Caco-2 (cell line): ENCODE results near the gene CNDP1. TPM values are rescaled to one million over a fixed set of nuclear protein-coding genes. Genes with fewer than 3 reads are reported as not detected.

Source experiments
- Bru-seq: library from RNA; stranded (reverse); fragments of 400-500 nt; gene quantifications from one replicate; lab custom pipeline; 2021; lab: Mats Ljungman, UMichigan
- BruChase-seq, 2 experiments: library from RNA; stranded (reverse); fragments of 400-500 nt; gene quantifications; one replicate each; lab custom pipeline; 2021; lab: Mats Ljungman, UMichigan
- BruUV-seq: library from RNA; stranded (reverse); fragments of 400-500 nt; replicated peaks from 2 replicates; lab custom pipeline; 2021; lab: Mats Ljungman, UMichigan
- CTCF ChIA-PET: fragments of 300-600 bp; sonication (Branson Sonifier 250); formaldehyde crosslinking; loops from one replicate; lab custom pipeline; 2022; ENCODE audit warnings: antibody characterized with exemption; lab: Charles Lee
- POLR2A ChIA-PET: fragments of 300-600 bp; sonication (Branson Sonifier 250); formaldehyde crosslinking; loops from one replicate; lab custom pipeline; 2022; ENCODE audit warnings: antibody characterized with exemption; lab: Charles Lee
- DNase-seq, 2 experiments: peaks; one replicate each; pipeline versions ENCODE4 v3.0.0 to v3.0.0-alpha.2; 2020 to 2022
- H3K27me3 ChIP-seq: replicated peaks from 2 replicates; pipeline ENCODE4 v1.6.0; 2011; ENCODE audit warnings: low read length; ENCODE audit not compliant: control insufficient read depth, insufficient read depth
- H3K36me3 ChIP-seq: 2 replicates; pipeline ENCODE4 v1.5.1; 2011; ENCODE audit warnings: low read length; ENCODE audit not compliant: control insufficient read depth, insufficient read depth
- H3K4me1 ChIP-seq: fragments of 250-450 bp; sonication (Bioruptor Pico); 2 replicates; pipeline ENCODE4 v1.5.1; 2020; ENCODE audit warnings: mild to moderate bottlenecking
- H3K4me3 ChIP-seq: 2 replicates; pipeline ENCODE4 v1.5.1; 2011; ENCODE audit warnings: low read depth, mild to moderate bottlenecking, control low read depth, low read length
- H3K9me3 ChIP-seq: fragments of 250-450 bp; sonication (Bioruptor Pico); 2 replicates; pipeline ENCODE4 v1.5.1; 2020; ENCODE audit warnings: mild to moderate bottlenecking, moderate library complexity
- H3K27ac Mint-ChIP-seq: one replicate; pipeline ENCODE4 v1.8.0; 2022; ENCODE audit warnings: mixed read lengths; ENCODE audit not compliant: unreplicated experiment
- H3K27me3 Mint-ChIP-seq: one replicate; pipeline ENCODE4 v1.8.0; 2022; ENCODE audit warnings: mixed read lengths; ENCODE audit not compliant: insufficient read depth, unreplicated experiment
- H3K36me3 Mint-ChIP-seq: one replicate; pipeline ENCODE4 v1.8.0; 2022; ENCODE audit warnings: mild to moderate bottlenecking, mixed read lengths; ENCODE audit not compliant: insufficient read depth, unreplicated experiment
- H3K4me1 Mint-ChIP-seq: one replicate; pipeline ENCODE4 v1.8.0; 2022; ENCODE audit warnings: low read depth, mixed read lengths; ENCODE audit not compliant: unreplicated experiment
- H3K4me3 Mint-ChIP-seq: one replicate; pipeline ENCODE4 v1.8.0; 2022; ENCODE audit warnings: mild to moderate bottlenecking, moderate library complexity, mixed read lengths; ENCODE audit not compliant: unreplicated experiment
- H3K9me3 Mint-ChIP-seq: one replicate; pipeline ENCODE4 v1.8.0; 2022; ENCODE audit warnings: mixed read lengths; ENCODE audit not compliant: unreplicated experiment
- intact Hi-C: fragments of 100-400 bp; cut with micrococcal nuclease; formaldehyde crosslinking; loops from one replicate; pipeline ENCODE4 v1.10.0; 2022; ENCODE audit not compliant: unreplicated experiment
- long read RNA-seq: library from polyadenylated mRNA; stranded (forward); transcript quantifications from one replicate; pipeline ENCODE4 v2.0.0, GENCODE V29; 2022
- total RNA-seq: library from RNA; stranded (reverse); gene quantifications from 2 replicates; pipeline ENCODE4 v1.2.3, GENCODE V29; 2022
- TF ChIP-seq, protein P1 (sequence below), 2 experiments: fragments of 200-600 bp in 1 of 2; IDR thresholded peaks; 1 replicate in 1 of 2; 2 replicates in 1 of 2; pipeline versions ENCODE4 v1.5.1 to v1.8.0; 2011 to 2022; ENCODE audit warnings: antibody characterized with exemption in 1 of 2, control low read depth in 1 of 2, inconsistent platforms in 1 of 2, low read depth in 1 of 2, low read length in 1 of 2, mild to moderate bottlenecking in 1 of 2, moderate library complexity in 1 of 2; ENCODE audit not compliant: insufficient read depth in 1 of 2, severe bottlenecking in 1 of 2, unreplicated experiment in 1 of 2

Gene CNDP1
- 0.48 TPM in 1 of 2 replicates, not detected in the other for total RNA-seq
- Bru-seq, nascent RNA: percentile 9 among the genes with signal in this experiment
- BruChase-seq, experiment 1, labeled RNA remaining after a 2-hour chase: percentile 10 among the genes with signal in this experiment
- percentile 14 among the genes with signal in this experiment for BruChase-seq, experiment 2, labeled RNA remaining after a 6-hour chase
- long read RNA-seq: 0 reads

DNA sequence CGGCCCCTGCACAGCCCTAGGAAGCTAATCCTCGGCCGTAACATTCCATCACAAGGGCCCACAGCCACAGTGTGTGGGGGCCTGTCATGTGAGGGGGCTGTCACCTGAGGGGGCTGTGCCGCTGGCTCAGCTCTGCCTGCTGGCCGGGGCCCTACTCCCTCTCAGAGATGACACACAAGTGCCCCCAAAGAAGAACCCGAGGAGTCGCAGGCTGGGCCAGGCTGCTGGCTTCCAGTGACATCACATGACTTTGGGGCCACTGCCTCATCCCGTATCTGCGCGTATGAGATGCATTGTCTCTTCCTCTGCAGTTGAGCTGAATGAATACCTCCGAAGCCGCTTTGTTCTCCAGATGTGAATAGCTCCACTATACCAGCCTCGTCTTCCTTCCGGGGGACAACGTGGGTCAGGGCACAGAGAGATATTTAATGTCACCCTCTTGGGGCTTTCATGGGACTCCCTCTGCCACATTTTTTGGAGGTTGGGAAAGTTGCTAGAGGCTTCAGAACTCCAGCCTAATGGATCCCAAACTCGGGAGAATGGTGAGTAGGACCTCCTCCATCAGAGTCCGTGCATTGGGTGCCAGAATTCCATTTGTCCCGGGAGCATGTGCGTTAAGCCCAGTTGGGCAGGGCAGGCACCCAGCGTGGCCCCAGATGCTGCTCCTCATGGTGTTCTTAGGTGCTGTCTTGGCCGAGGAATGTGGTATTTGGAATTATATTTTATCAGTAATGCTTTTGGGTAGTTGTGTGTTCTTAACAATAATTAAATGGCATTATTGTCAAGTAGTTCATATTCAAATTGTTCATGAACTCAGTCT, at the start of gene CNDP1:
Gene CNDP1 (plus strand): TSS at position 351 of the 820 bp plus-strand sequence. CDS start 168 bp downstream, at position 519.
- Histone ChIP-seq H3K9me3 (no peaks in the 10 kb centered on the region), H3K4me3 (no peak within 1 kb of the TSS), H3K27me3 (no peaks in the 10 kb centered on the region), H3K4me1 (no peaks in the 10 kb centered on the region), H3K36me3 (no peaks in the 10 kb centered on the region)
- BruUV-seq: no TSS peak
- ChIA-PET POLR2A (no interaction called here), CTCF (interaction anchor here (0.7 kb wide), 1 partner anchor 17 kb away, joined by 3 read pairs; no protein-coding TSS in a partner anchor)
- Mint-ChIP-seq H3K27me3 (no peaks in the 10 kb centered on the region), H3K9me3 (no peaks in the 10 kb centered on the region), H3K36me3 (no peaks in the 10 kb centered on the region), H3K27ac (no peak within 1 kb of the TSS), H3K4me1 (no peaks in the 10 kb centered on the region), H3K4me3 (no peak within 1 kb of the TSS)
- TF ChIP-seq, protein P1, sequence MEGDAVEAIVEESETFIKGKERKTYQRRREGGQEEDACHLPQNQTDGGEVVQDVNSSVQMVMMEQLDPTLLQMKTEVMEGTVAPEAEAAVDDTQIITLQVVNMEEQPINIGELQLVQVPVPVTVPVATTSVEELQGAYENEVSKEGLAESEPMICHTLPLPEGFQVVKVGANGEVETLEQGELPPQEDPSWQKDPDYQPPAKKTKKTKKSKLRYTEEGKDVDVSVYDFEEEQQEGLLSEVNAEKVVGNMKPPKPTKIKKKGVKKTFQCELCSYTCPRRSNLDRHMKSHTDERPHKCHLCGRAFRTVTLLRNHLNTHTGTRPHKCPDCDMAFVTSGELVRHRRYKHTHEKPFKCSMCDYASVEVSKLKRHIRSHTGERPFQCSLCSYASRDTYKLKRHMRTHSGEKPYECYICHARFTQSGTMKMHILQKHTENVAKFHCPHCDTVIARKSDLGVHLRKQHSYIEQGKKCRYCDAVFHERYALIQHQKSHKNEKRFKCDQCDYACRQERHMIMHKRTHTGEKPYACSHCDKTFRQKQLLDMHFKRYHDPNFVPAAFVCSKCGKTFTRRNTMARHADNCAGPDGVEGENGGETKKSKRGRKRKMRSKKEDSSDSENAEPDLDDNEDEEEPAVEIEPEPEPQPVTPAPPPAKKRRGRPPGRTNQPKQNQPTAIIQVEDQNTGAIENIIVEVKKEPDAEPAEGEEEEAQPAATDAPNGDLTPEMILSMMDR (IDR thresholded peaks at IDR 0.05; ENCODE audit: insufficient read depth in 1 of 2, low read depth in 1 of 2, low read length in 1 of 2, severe bottlenecking in 1 of 2, unreplicated experiment in 1 of 2): no peak
- no peak for DNase-seq
- intact Hi-C loops: no loop called here

DNA sequence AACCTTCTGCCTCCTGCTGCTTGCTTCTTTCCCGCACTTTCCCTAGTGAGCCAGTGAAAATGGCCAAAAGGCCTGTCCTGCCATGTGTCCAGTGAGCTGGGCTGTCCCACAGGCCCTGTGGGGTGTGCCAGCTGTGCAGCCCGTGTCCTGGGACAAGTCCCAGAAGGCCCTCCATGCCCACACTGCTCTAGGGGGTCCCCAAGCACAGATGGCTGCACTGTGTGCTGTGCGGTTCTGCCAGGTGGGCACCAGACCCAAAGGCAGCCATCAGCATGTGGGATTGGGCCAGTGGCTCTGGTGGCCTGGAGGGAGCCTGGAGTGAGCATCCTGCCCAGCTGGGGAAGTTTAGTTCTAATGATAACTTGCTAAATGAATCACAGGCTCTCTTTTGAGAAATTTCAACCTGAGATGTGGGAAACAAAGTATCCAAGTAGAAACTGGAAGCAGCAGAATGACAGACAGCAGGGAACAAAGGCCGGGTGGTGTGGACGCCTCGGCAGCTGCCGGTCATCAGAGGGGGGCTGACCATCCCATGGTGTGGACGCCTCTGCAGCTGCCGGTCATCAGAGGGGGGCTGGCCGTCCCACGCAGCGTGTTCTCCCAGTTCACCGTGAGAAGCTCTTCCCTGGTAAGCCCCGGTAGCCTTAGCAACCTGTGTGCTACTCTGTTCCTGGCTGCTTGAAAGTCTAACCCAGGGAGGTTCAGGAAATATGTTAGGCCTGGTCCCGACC, 48.0 kb upstream of the CNDP1 start:
- CTCF ChIA-PET: no interaction called here
- Histone ChIP-seq H3K27me3 (no peaks in the 10 kb centered on the region), H3K4me1 (no peaks in the 10 kb centered on the region), H3K4me3 (no peak overlapping the region), H3K9me3 (no peaks in the 10 kb centered on the region), H3K36me3 (no peaks in the 10 kb centered on the region)
- Mint-ChIP-seq H3K4me3 (no peak overlapping the region), H3K36me3 (no peaks in the 10 kb centered on the region), H3K9me3 (no peaks in the 10 kb centered on the region), H3K4me1 (no peaks in the 10 kb centered on the region), H3K27me3 (no peaks in the 10 kb centered on the region), H3K27ac (no peak overlapping the region)
- intact Hi-C loops: no loop called here
- POLR2A ChIA-PET: no interaction called here
- no TSS peak for BruUV-seq
- TF ChIP-seq, protein P1 (IDR thresholded peaks at IDR 0.05; ENCODE audit: insufficient read depth in 1 of 2, low read depth in 1 of 2, low read length in 1 of 2, severe bottlenecking in 1 of 2, unreplicated experiment in 1 of 2): no peak
- no peak for DNase-seq

GRCh38 chr18:74488354-74488753, 45.9 kb upstream of the CNDP1 start:
- ChIA-PET CTCF (no interaction called here), POLR2A (no interaction called here)
- no TSS peak for BruUV-seq
- Histone ChIP-seq H3K9me3 (no peaks in the 10 kb centered on the region), H3K4me3 (no peak overlapping the region), H3K4me1 (no peaks in the 10 kb centered on the region), H3K27me3 (no peaks in the 10 kb centered on the region), H3K36me3 (no peaks in the 10 kb centered on the region)
- intact Hi-C loops: no loop called here
- Mint-ChIP-seq H3K27me3 (no peaks in the 10 kb centered on the region), H3K36me3 (no peaks in the 10 kb centered on the region), H3K9me3 (no peaks in the 10 kb centered on the region), H3K4me3 (no peak overlapping the region), H3K4me1 (no peaks in the 10 kb centered on the region), H3K27ac (no peak overlapping the region)
- no peak for DNase-seq
- TF ChIP-seq, protein P1 (IDR thresholded peaks at IDR 0.05; ENCODE audit: insufficient read depth in 1 of 2, low read depth in 1 of 2, low read length in 1 of 2, severe bottlenecking in 1 of 2, unreplicated experiment in 1 of 2): no peak
